A549 (cell line): Measurements from ENCODE around the gene ZEB1. TPM values are rescaled to one million over a fixed set of nuclear protein-coding genes. Genes with fewer than 3 reads are reported as not detected.

Experiments used
- ATAC-seq, 2 experiments: fragments of 200-7000 bp in 1 of 2; fragments of >200 bp in 1 of 2; cut with Nextera tagmentation in 1 of 2; cut with Tn5 transposase in 1 of 2; 3 replicates each; pipeline versions ENCODE4 v1.8.0 to v1.9.1; 2018 to 2020; ENCODE audit warnings: mild to moderate bottlenecking in 1 of 2, moderate library complexity in 1 of 2
- CTCF ChIA-PET: fragments of 300-600 bp; sonication (Branson Sonifier 250); formaldehyde crosslinking; extraction: SDS; loops from one replicate; lab custom pipeline; 2021; ENCODE audit warnings: antibody characterized with exemption, inconsistent platforms; lab: Yijun Ruan, JAX
- POLR2A ChIA-PET: fragments of 350-600 bp; formaldehyde crosslinking; extraction: SDS; loops from one replicate; lab custom pipeline; 2021; ENCODE audit warnings: antibody characterized with exemption, inconsistent platforms; lab: Yijun Ruan, JAX
- DNase-seq, 2 experiments: peaks; one replicate each; pipeline versions ENCODE4 v3.0.0 to v3.0.0-alpha.2; 2011 to 2016; ENCODE audit warnings: low read depth in 1 of 2, low spot score in 1 of 2
- FAIRE-seq: peaks from 2 replicates; lab custom pipeline; 2011; peaks lifted over from hg19 to GRCh38; lab: Jason Lieb, UNC
- H3K27ac ChIP-seq, 2 experiments: fragments of >200 bp; sonication (Bioruptor Twin); formaldehyde crosslinking; 3 replicates each; pipeline ENCODE4 v1.5.1; 2016 to 2017
- H3K4me1 ChIP-seq: fragments of >200 bp; sonication (Bioruptor Twin); formaldehyde crosslinking; 3 replicates; pipeline ENCODE4 v1.6.1; 2016
- H3K4me2 ChIP-seq: fragments of >200 bp; sonication (Bioruptor Twin); formaldehyde crosslinking; 3 replicates; pipeline ENCODE4 v1.6.1; 2016
- H3K4me3 ChIP-seq: fragments of >200 bp; sonication (Bioruptor Twin); formaldehyde crosslinking; 3 replicates; pipeline ENCODE4 v1.5.1; 2016
- H3K9me3 ChIP-seq: fragments of >200 bp; sonication (Bioruptor Twin); formaldehyde crosslinking; 3 replicates; pipeline ENCODE4 v1.6.1; 2016
- BCL3 ChIP-seq: fragments of >200 bp; sonication (Bioruptor Twin); formaldehyde crosslinking; IDR thresholded peaks from 3 replicates; pipeline ENCODE4 v1.6.1; 2016
- CBX2 ChIP-seq: fragments of 200-600 bp; sonication (generic); IDR thresholded peaks from 2 replicates; pipeline ENCODE4 v1.6.1; 2016; ENCODE audit warnings: low read depth, mild to moderate bottlenecking, borderline replicate concordance
- CEBPB ChIP-seq, 2 experiments: fragments of >200 bp in 1 of 2; sonication (Bioruptor Twin) in 1 of 2; formaldehyde crosslinking in 1 of 2; IDR thresholded peaks; 2 replicates each; pipeline ENCODE4 v1.6.1; 2012 to 2016
- CHD2 ChIP-seq: fragments of 150-350 bp; IDR thresholded peaks from 2 replicates; pipeline ENCODE4 v1.6.1; 2014; ENCODE audit warnings: low read length; ENCODE audit not compliant: partially characterized antibody
- CHD4 ChIP-seq: fragments of 200-600 bp; sonication (generic); IDR thresholded peaks from 2 replicates; pipeline ENCODE4 v1.6.1; 2016; ENCODE audit warnings: antibody characterized with exemption, mild to moderate bottlenecking, borderline replicate concordance
- E2F6 ChIP-seq: IDR thresholded peaks from 2 replicates; pipeline ENCODE4 v1.6.1; 2012; ENCODE audit warnings: low read depth, borderline replicate concordance
- EHF ChIP-seq: fragments of 250-450 bp; sonication (Bioruptor Pico); IDR thresholded peaks from 2 replicates; pipeline ENCODE4 v1.5.0; 2020; ENCODE audit warnings: mild to moderate bottlenecking
- EHMT2 ChIP-seq: fragments of 200-600 bp; sonication (generic); IDR thresholded peaks from 2 replicates; pipeline ENCODE4 v1.6.1; 2016; ENCODE audit warnings: antibody characterized with exemption, low read depth, mild to moderate bottlenecking, moderate library complexity
- ELK1 ChIP-seq: fragments of 150-350 bp; IDR thresholded peaks from 2 replicates; pipeline ENCODE4 v1.6.1; 2014; ENCODE audit warnings: low read depth, mild to moderate bottlenecking, low read length
- EP300 ChIP-seq, 2 experiments: fragments of >200 bp; sonication (Bioruptor Twin); formaldehyde crosslinking; IDR thresholded peaks; 2 replicates in 1 of 2; 3 replicates in 1 of 2; pipeline ENCODE4 v1.6.1; 2016 to 2017
- FOSB ChIP-seq: fragments of 250-450 bp; sonication (Bioruptor Pico); IDR thresholded peaks from 2 replicates; pipeline ENCODE4 v1.5.0; 2020; ENCODE audit warnings: mild to moderate bottlenecking, moderate library complexity
- FOSL2 ChIP-seq, 2 experiments: fragments of 450-650 bp in 1 of 2; fragments of >200 bp in 1 of 2; sonication (Bioruptor Twin) in 1 of 2; formaldehyde crosslinking; IDR thresholded peaks; 2 replicates each; pipeline versions ENCODE4 v1.5.0 to v1.6.1; 2016 to 2020; ENCODE audit warnings: mild to moderate bottlenecking in 1 of 2, moderate library complexity in 1 of 2
- HEYL ChIP-seq: fragments of 250-450 bp; sonication (Bioruptor Pico); IDR thresholded peaks from 2 replicates; pipeline ENCODE4 v1.8.0; 2021; ENCODE audit warnings: mild to moderate bottlenecking, moderate library complexity
- JUN ChIP-seq, 2 experiments: fragments of >200 bp; sonication (Bioruptor Twin); formaldehyde crosslinking; IDR thresholded peaks; 2 replicates in 1 of 2; 3 replicates in 1 of 2; pipeline ENCODE4 v1.6.1; 2016 to 2017
- KDM5A ChIP-seq: fragments of 200-600 bp; sonication (generic); IDR thresholded peaks from 2 replicates; pipeline ENCODE4 v1.6.1; 2016; ENCODE audit warnings: antibody characterized with exemption, mild to moderate bottlenecking
- NPAS2 ChIP-seq: fragments of 250-450 bp; sonication (Bioruptor Pico); IDR thresholded peaks from 2 replicates; pipeline ENCODE4 v1.8.0; 2022; ENCODE audit warnings: mild to moderate bottlenecking, moderate library complexity, borderline replicate concordance
- NR3C1 ChIP-seq: fragments of >200 bp; sonication (Bioruptor Twin); formaldehyde crosslinking; IDR thresholded peaks from 3 replicates; pipeline ENCODE4 v1.6.1; 2017
- POLR2AphosphoS2 ChIP-seq: conservative IDR thresholded peaks from 2 replicates; pipeline ENCODE4 v1.6.1; 2012; ENCODE audit warnings: low read length, improper control_type of control experiment, inconsistent platforms
- RAD21 ChIP-seq, 2 experiments: fragments of >200 bp in 1 of 2; sonication (Bioruptor Twin) in 1 of 2; formaldehyde crosslinking in 1 of 2; IDR thresholded peaks in 1 of 2; conservative IDR thresholded peaks in 1 of 2; 2 replicates in 1 of 2; 3 replicates in 1 of 2; pipeline ENCODE4 v1.6.1; 2012 to 2018; ENCODE audit warnings: inconsistent platforms in 1 of 2
- RCOR1 ChIP-seq: fragments of 150-350 bp; IDR thresholded peaks from 2 replicates; pipeline ENCODE4 v1.6.1; 2014; ENCODE audit warnings: antibody characterized with exemption, low read length, low read depth
- RNF2 ChIP-seq: fragments of 200-600 bp; sonication (generic); IDR thresholded peaks from 2 replicates; pipeline ENCODE4 v1.6.1; 2016; ENCODE audit warnings: low read depth, mild to moderate bottlenecking, antibody characterized with exemption, moderate library complexity, borderline replicate concordance
- ZNF302 ChIP-seq: fragments of 250-450 bp; sonication (Bioruptor Pico); IDR thresholded peaks from 2 replicates; pipeline ENCODE4 v1.9.0; 2021; ENCODE audit warnings: inconsistent platforms, mild to moderate bottlenecking, moderate library complexity
- ZSCAN20 ChIP-seq: fragments of 250-450 bp; sonication (Bioruptor Pico); IDR thresholded peaks from 2 replicates; pipeline ENCODE4 v1.8.0; 2022; ENCODE audit warnings: mild to moderate bottlenecking, moderate library complexity
- WGBS: methylation state at CpG from one replicate; pipeline ENCODE4 v1.1.6; 2017; ENCODE audit errors: missing lambda C conversion rate; 5-methylcytosine and 5-hydroxymethylcytosine counted together
- polyA plus RNA-seq, 4 experiments: library from polyadenylated mRNA; depleted of rRNA in 3 of 4; stranded (reverse); fragments of >200 nt; fragmentation: RNase III in 1 of 4; extraction: RNeasy Plus Mini Kit Qiagen cat#74134 plus additional on column Dnase treatment in 1 of 4; gene quantifications; 2 replicates in 3 of 4; 3 replicates in 1 of 4; pipeline ENCODE4 v1.2.3, GENCODE V29; 2011 to 2017

ZEB1 gene
- polyA plus RNA-seq, 2 of the 4 experiments (the other 2 are of a cell fraction) = 8.1 to 23.8 TPM

GRCh38 chr10:31574577-31574976 lies 255.6 kb downstream of the ZEB1 start:
- CTCF ChIA-PET = interaction anchor here (0.6 kb wide), 1 partner anchor 25 kb away, joined by 4 read pairs; no protein-coding TSS in a partner anchor
- WGBS = 8% methylated on average over 2 of the region's 2 CpGs
- Histone ChIP-seq H3K4me3 (no peak overlapping the region), H3K9me3 (0 out of 3 replicates have a peak, but pooled peaks cover 1% of the 10 kb centered on the region), H3K4me1 (no peaks in the 10 kb centered on the region), H3K4me2 (no peak overlapping the region), H3K27ac (no peak overlapping the region)
- FAIRE-seq = no peak
- TF ChIP-seq E2F6 = no peak
- no peak for TF ChIP-seq ELK1
- TF ChIP-seq ZSCAN20 = no peak
- ATAC-seq = no peak
- DNase-seq = no peak
- POLR2A ChIA-PET = no interaction called here

- Histone ChIP-seq H3K4me1 (peaks cover 12% of the 10 kb centered on the region), H3K27ac (no peak overlapping the region), H3K4me2 (no peak overlapping the region), H3K9me3 (no peaks in the 10 kb centered on the region), H3K4me3 (no peak overlapping the region)
- ATAC-seq (no peak), DNase-seq (no peak), FAIRE-seq (no peak)
- TF ChIP-seq EHF (CRISPR knock-in tag) = no peak
- TF ChIP-seq HEYL = no peak
- no peak for TF ChIP-seq EHMT2
- TF ChIP-seq CBX2 = no peak
- TF ChIP-seq FOSB (CRISPR knock-in tag) = no peak
- TF ChIP-seq KDM5A = no peak
- TF ChIP-seq NPAS2 (CRISPR knock-in tag) = no peak
- no peak for TF ChIP-seq BCL3
- no peak for TF ChIP-seq CHD2
- TF ChIP-seq EP300 (IDR thresholded peaks at IDR 0.05) = no peak
- TF ChIP-seq RCOR1 = no peak
- TF ChIP-seq JUN (IDR thresholded peaks at IDR 0.05) = no peak
- no peak for TF ChIP-seq CHD4
- TF ChIP-seq POLR2AphosphoS2 = no peak
- no peak for TF ChIP-seq RNF2
- 42% methylated on average over 3 of the region's 3 CpGs for WGBS
- POLR2A ChIA-PET = no interaction called here
- CTCF ChIA-PET = interaction anchor here (0.6 kb wide), 1 partner anchor 26 kb away, joined by 3 read pairs; no protein-coding TSS in a partner anchor
Measured at GRCh38 chr10:31578181-31578852, 259.3 kb downstream of the ZEB1 start.

- no peak for FAIRE-seq
- H3K27ac ChIP-seq = no peak overlapping the region
- peaks cover 14% of the 10 kb centered on the region for H3K4me1 ChIP-seq
- no peaks in the 10 kb centered on the region for H3K9me3 ChIP-seq
- H3K4me3 ChIP-seq = no peak overlapping the region
- TF ChIP-seq FOSL2 (IDR thresholded peaks at IDR 0.05) (no peak), FOSL2 (CRISPR knock-in tag; IDR thresholded peaks at IDR 0.05) (peak; percentile 55), ZNF302 (no peak), NR3C1 (no peak), RAD21 (conservative IDR thresholded peaks at IDR 0.05 in 1 of 2, IDR thresholded peaks at IDR 0.05 in 1 of 2) (no peak), CEBPB (IDR thresholded peaks at IDR 0.05) (no peak)
- WGBS = 64% methylated on average over 4 of the region's 4 CpGs
- CTCF ChIA-PET = no interaction called here
- DNase-seq = no peak
- ATAC-seq = no peak
- POLR2A ChIA-PET = no interaction called here
- H3K4me2 ChIP-seq = no peak overlapping the region
Measured at GRCh38 chr10:31578951-31579350, 259.9 kb downstream of the ZEB1 start.
